Stomach (tissue), 9 donors: ENCODE data around the gene TNS1. TPM values are rescaled to one million over a fixed set of nuclear protein-coding genes. Genes with fewer than 3 reads are reported as not detected.

Experiments
- DNase-seq, 2 donors: peaks; one replicate each; pipeline versions ENCODE4 v3.0.0 to v3.0.0-alpha.2; 2013 to 2019
- H3K27ac ChIP-seq, 5 donors: fragments of 200-600 bp in 4 of 5; sonication (generic) in 4 of 5; one replicate each; pipeline ENCODE4 v1.5.1; 2013 to 2019; ENCODE audit warnings: mild to moderate bottlenecking in 1 of 5, moderate library complexity in 1 of 5
- H3K27me3 ChIP-seq, 3 donors: fragments of 200-600 bp; sonication (generic); one replicate each; pipeline ENCODE4 v1.5.1; 2017 to 2019; ENCODE audit warnings: mixed run types in 1 of 3
- H3K36me3 ChIP-seq, 4 donors: fragments of 200-600 bp; sonication (generic); 1 replicate in 3 of 4; 2 replicates in 1 of 4; pipeline ENCODE4 v1.5.1; 2016 to 2019
- H3K4me1 ChIP-seq, 4 donors: fragments of 200-600 bp; sonication (generic); one replicate each; pipeline ENCODE4 v1.5.1; 2016 to 2019
- H3K4me3 ChIP-seq, 4 donors: fragments of 200-600 bp; sonication (generic) in 3 of 4; one replicate each; pipeline ENCODE4 v1.5.1; 2016 to 2019; ENCODE audit warnings: mild to moderate bottlenecking in 1 of 4
- H3K9me3 ChIP-seq, 4 donors: fragments of 200-600 bp; sonication (generic); one replicate each; pipeline ENCODE4 v1.5.1; 2016 to 2019
- CTCF ChIP-seq, 7 experiments: fragments of 450-650 bp in 4 of 7; fragments of 200-600 bp in 3 of 7; sonication (generic) in 3 of 7; IDR thresholded peaks; one replicate each; pipeline ENCODE4 v1.5.1; 2016 to 2019; ENCODE audit warnings: antibody characterized with exemption in 7 of 7, control low read depth in 2 of 7, mild to moderate bottlenecking in 1 of 7
- EP300 ChIP-seq: sonication (generic); formaldehyde crosslinking; IDR thresholded peaks from one replicate; pipeline ENCODE4 v1.6.1; 2017; ENCODE audit warnings: antibody characterized with exemption
- POLR2A ChIP-seq, 4 donors: fragments of 450-650 bp; IDR thresholded peaks; one replicate each; pipeline ENCODE4 v1.6.1; 2016; ENCODE audit warnings: antibody characterized with exemption in 4 of 4, control low read depth in 2 of 4, mild to moderate bottlenecking in 1 of 4, moderate library complexity in 1 of 4
- POLR2AphosphoS5 ChIP-seq, 3 donors: sonication (generic); formaldehyde crosslinking; IDR thresholded peaks; one replicate each; pipeline ENCODE4 v1.6.1; 2016; ENCODE audit warnings: antibody characterized with exemption in 3 of 3
- WGBS, 5 donors: extraction: QIAGEN DNeasy Blood & Tissue Kit in 3 of 5; methylation state at CpG; one replicate each; pipeline versions ENCODE4 v1.1.5 to v1.1.7; 2013 to 2018; 5-methylcytosine and 5-hydroxymethylcytosine counted together
- intact Hi-C: fragments of 100-400 bp; cut with DNase I; formaldehyde crosslinking; loops from one replicate; pipeline ENCODE4 v1.15.1; 2023; ENCODE audit warnings: low total_unique reads
- polyA plus RNA-seq, 3 donors: library from polyadenylated mRNA; stranded (reverse); fragments of 200-250 nt; gene quantifications; one replicate each; pipeline ENCODE4 v1.2.3, GENCODE V29; 2013
- total RNA-seq, 5 donors: library from RNA; depleted of rRNA; stranded (reverse); fragments of >200 nt; gene quantifications; one replicate each; pipeline versions ENCODE4 v1.1.0 to v1.2.3, GENCODE V29; 2014 to 2016
- donor health status: healthy with polysubstance abuse.
- donor health status: Bipolar disorder and iron deficiency.
- donor health status: healthy.

TNS1 gene
- total and polyA plus RNA-seq, 8 donors, result 18.5 to 682 (median 160) TPM

- intact Hi-C loops, result loop anchor here (5.0 to 10.0 kb wide), 2 partner anchors 93 to 200 kb away; no protein-coding TSS in a partner anchor
- 90 to 100% (median 97%) methylated on average over 4 of the region's 4 CpGs for WGBS, 5 donors
- no peak for TF ChIP-seq EP300
- TF ChIP-seq CTCF (IDR thresholded peaks at IDR 0.05), result no peak
- TF ChIP-seq POLR2A (IDR thresholded peaks at IDR 0.05), result no peak
- TF ChIP-seq POLR2AphosphoS5 (IDR thresholded peaks at IDR 0.05), result no peak
Measured at GRCh38 chr2:217987391-217987790, 15.4 kb downstream of the TNS1 start.

GRCh38 chr2:217986256-217986961, 16.4 kb downstream of the TNS1 start:
- H3K27ac ChIP-seq, result peak overlapping the region in 1 of 5 donors; percentile 1
- H3K27me3 ChIP-seq, result no peaks in the 10 kb centered on the region
- peaks cover 16 to 23% (median 19%) of the 10 kb centered on the region in 4 donors for H3K4me1 ChIP-seq
- DNase-seq, result no peak
- 90 to 95% (median 93%) methylated on average over 11 to 16 of the region's 16 CpGs for WGBS, 5 donors
- H3K4me3 ChIP-seq, result no peak overlapping the region
- TF ChIP-seq CTCF (IDR thresholded peaks at IDR 0.05), result no peak
- no peak for TF ChIP-seq POLR2A (IDR thresholded peaks at IDR 0.05)
- no peak for TF ChIP-seq POLR2AphosphoS5 (IDR thresholded peaks at IDR 0.05)
- TF ChIP-seq EP300, result no peak
- H3K36me3 ChIP-seq, result no peaks in the 10 kb centered on the region
- intact Hi-C loops, result loop anchor here (5.0 to 10.0 kb wide), 2 partner anchors 92 to 199 kb away; no protein-coding TSS in a partner anchor
- H3K9me3 ChIP-seq, result no peaks in the 10 kb centered on the region

More at GRCh38 chr2:217987391-217987790, 15.4 kb downstream of the TNS1 start:
- Histone ChIP-seq H3K4me3 (no peak overlapping the region), H3K27ac (peak overlapping the region in 3 of 5 donors; percentile 78 to 82 (median 82)), H3K4me1 (peaks cover 16 to 21% (median 18%) of the 10 kb centered on the region in 4 donors), H3K27me3 (no peaks in the 10 kb centered on the region), H3K36me3 (no peaks in the 10 kb centered on the region), H3K9me3 (no peaks in the 10 kb centered on the region)
- no peak for DNase-seq

- no peaks in the 10 kb centered on the region for H3K9me3 ChIP-seq
- peaks cover 27 to 45% (median 35%) of the 10 kb centered on the region in 4 donors for H3K4me1 ChIP-seq
- intact Hi-C loops, result loop anchor here (10.0 kb wide), 1 partner anchor 89 kb away; no protein-coding TSS in a partner anchor
- WGBS, 5 donors, result 82 to 86% (median 83%) methylated on average over 17 to 20 of the region's 20 CpGs
- no peaks in the 10 kb centered on the region for H3K36me3 ChIP-seq
- DNase-seq, result no peak
- TF ChIP-seq POLR2AphosphoS5 (IDR thresholded peaks at IDR 0.05) (peak in 1 of 3 donors; percentile 21), CTCF (IDR thresholded peaks at IDR 0.05) (no peak), EP300 (no peak), POLR2A (IDR thresholded peaks at IDR 0.05) (no peak)
- peak overlapping the region in 4 of 5 donors; percentile 14 to 26 (median 20) for H3K27ac ChIP-seq
- no peak overlapping the region for H3K4me3 ChIP-seq
- no peaks in the 10 kb centered on the region for H3K27me3 ChIP-seq
Measured at GRCh38 chr2:217983276-217984233, 19.2 kb downstream of the TNS1 start.

- Histone ChIP-seq H3K27me3 (no peaks in the 10 kb centered on the region), H3K9me3 (no peaks in the 10 kb centered on the region), H3K27ac (peak overlapping the region in 1 of 5 donors; percentile 88), H3K4me3 (no peak overlapping the region), H3K36me3 (no peaks in the 10 kb centered on the region), H3K4me1 (peaks cover 26 to 45% (median 35%) of the 10 kb centered on the region in 4 donors)
- WGBS, 5 donors, result 91 to 100% (median 98%) methylated on average over 2 of the region's 2 CpGs
- intact Hi-C loops, result loop anchor here (10.0 kb wide), 1 partner anchor 87 kb away; no protein-coding TSS in a partner anchor
- DNase-seq, result no peak
- no peak for TF ChIP-seq POLR2AphosphoS5 (IDR thresholded peaks at IDR 0.05)
- no peak for TF ChIP-seq EP300
- TF ChIP-seq CTCF (IDR thresholded peaks at IDR 0.05), result no peak
- no peak for TF ChIP-seq POLR2A (IDR thresholded peaks at IDR 0.05)
Measured at GRCh38 chr2:217981971-217982370, 20.8 kb downstream of the TNS1 start.
